GM18498 (cell line): ENCODE measurements around the gene CHML.

Experiments used
- ATAC-seq: cut with Tn5 transposase; IDR thresholded peaks from one replicate; pipeline ENCODE4 v1.9.1; 2021; ENCODE audit warnings: mild to moderate bottlenecking, moderate library complexity; ENCODE audit not compliant: unreplicated experiment

Gene CHML

DNA sequence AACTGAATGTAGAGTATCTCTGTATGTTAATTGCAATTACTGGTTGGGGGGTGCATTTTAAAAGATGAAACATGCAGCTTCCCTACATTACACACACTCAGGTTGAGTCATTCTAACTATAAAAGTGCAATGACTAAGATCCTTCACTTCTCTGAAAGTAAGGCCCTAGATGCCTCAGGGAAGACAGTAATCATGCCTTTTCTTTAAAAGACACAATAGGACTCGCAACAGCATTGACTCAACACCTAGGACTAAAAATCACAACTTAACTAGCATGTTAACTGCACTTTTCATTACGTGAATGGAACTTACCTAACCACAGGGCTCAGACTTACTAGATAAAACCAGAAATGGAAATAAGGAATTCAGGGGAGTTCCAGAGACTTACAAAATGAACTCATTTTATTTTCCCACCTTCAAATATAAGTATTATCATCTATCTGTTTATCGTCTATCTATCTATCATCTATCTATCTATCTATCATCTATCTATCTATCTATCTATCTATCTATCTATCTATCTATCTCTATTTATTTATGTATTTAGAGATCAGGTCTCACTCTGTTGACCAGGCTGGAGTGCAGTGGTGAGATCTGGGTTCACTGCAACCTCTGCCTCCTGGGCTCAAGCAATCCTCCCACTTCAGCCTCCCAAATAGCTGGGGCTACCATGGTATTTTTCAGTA is 47.8 kb downstream of the CHML start:
- ATAC-seq, result peak; percentile 69

DNA sequence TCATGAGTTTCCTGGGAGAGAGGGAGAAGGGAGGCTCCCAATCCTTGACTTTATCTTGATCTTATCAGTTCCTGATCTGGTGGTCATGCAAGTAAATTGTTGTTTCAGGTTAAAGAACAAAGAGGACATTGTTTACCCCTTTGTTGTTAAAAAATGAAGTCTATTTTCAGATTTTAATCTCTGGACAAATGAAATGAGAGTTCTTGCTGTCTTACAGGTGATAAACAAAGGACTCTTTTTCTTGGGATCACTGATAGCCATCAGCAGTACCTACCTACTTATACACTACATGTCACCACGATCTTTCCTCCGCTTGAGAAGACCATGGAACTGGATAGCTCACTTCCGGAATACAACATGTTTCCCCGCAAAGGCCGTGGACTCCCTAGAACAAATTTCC is 48.4 kb downstream of the CHML start:
- no peak for ATAC-seq

GRCh38 chr1:241591317-241591716 is 48.9 kb downstream of the CHML start:
- ATAC-seq, result no peak

GRCh38 chr1:241590719-241591118 is 49.5 kb downstream of the CHML start:
- no peak for ATAC-seq
